Endodermal cell (in vitro differentiated cells): ENCODE results near the gene TPGS2. TPM values are rescaled to one million over a fixed set of nuclear protein-coding genes. Genes with fewer than 3 reads are reported as not detected.

Experiments
- DNase-seq: peaks from one replicate; pipeline ENCODE4 v3.0.0-alpha.2; 2017
- H3K27ac ChIP-seq: 2 replicates; pipeline ENCODE4 v1.5.1; 2013; ENCODE audit warnings: mild to moderate bottlenecking, low read depth, low read length, moderate library complexity
- H3K27me3 ChIP-seq: 2 replicates; pipeline ENCODE4 v1.6.1; 2013; ENCODE audit warnings: mild to moderate bottlenecking, low read length, moderate library complexity; ENCODE audit not compliant: insufficient read depth, control insufficient read depth, poor library complexity, severe bottlenecking
- H3K36me3 ChIP-seq: 2 replicates; pipeline ENCODE4 v1.7.0; 2013; ENCODE audit warnings: mild to moderate bottlenecking, low read length, moderate library complexity; ENCODE audit not compliant: control insufficient read depth, insufficient read depth
- H3K4me1 ChIP-seq: one replicate; pipeline ENCODE4 v1.7.0; 2013; ENCODE audit warnings: low read length; ENCODE audit not compliant: control insufficient read depth, insufficient read depth
- H3K4me3 ChIP-seq: 2 replicates; pipeline ENCODE4 v1.5.1; 2013; ENCODE audit warnings: mild to moderate bottlenecking, low read length, moderate library complexity
- H3K9ac ChIP-seq: 2 replicates; pipeline ENCODE4 v1.6.1; 2013; ENCODE audit warnings: mild to moderate bottlenecking, low read length, moderate library complexity; ENCODE audit not compliant: poor library complexity, severe bottlenecking; ENCODE audit errors: extremely low read depth
- H3K9me3 ChIP-seq: 2 replicates; pipeline ENCODE4 v1.6.1; 2013; ENCODE audit warnings: mild to moderate bottlenecking, low read length, moderate library complexity; ENCODE audit not compliant: control insufficient read depth
- H3K27ac Mint-ChIP-seq: 2 replicates; pipeline ENCODE4 v1.8.0; 2020; ENCODE audit warnings: mixed read lengths
- H3K27me3 Mint-ChIP-seq: 2 replicates; pipeline ENCODE4 v1.8.0; 2021; ENCODE audit warnings: mild to moderate bottlenecking, mixed read lengths; ENCODE audit not compliant: insufficient read depth
- H3K36me3 Mint-ChIP-seq: 2 replicates; pipeline ENCODE4 v1.8.0; 2020; ENCODE audit warnings: low read depth, mixed read lengths
- H3K4me1 Mint-ChIP-seq: 2 replicates; pipeline ENCODE4 v1.8.0; 2020; ENCODE audit warnings: mixed read lengths
- H3K4me3 Mint-ChIP-seq: 2 replicates; pipeline ENCODE4 v1.8.0; 2020; ENCODE audit warnings: mild to moderate bottlenecking, moderate library complexity, mixed read lengths
- H3K9me3 Mint-ChIP-seq: 2 replicates; pipeline ENCODE4 v1.8.0; 2020; ENCODE audit warnings: mild to moderate bottlenecking, mixed read lengths
- CTCF ChIP-seq: fragments of 200-600 bp; sonication (generic); conservative IDR thresholded peaks from 2 replicates; pipeline ENCODE4 v1.5.0; 2021; ENCODE audit warnings: antibody characterized with exemption, mild to moderate bottlenecking
- WGBS, 2 experiments: methylation state at CpG; one replicate each; pipeline versions ENCODE4 v1.1.5 to v1.1.7; 2013; ENCODE audit warnings: missing lambda C conversion rate in 2 of 2, mixed read lengths in 1 of 2; ENCODE audit not compliant: insufficient coverage in 1 of 2, insufficient read length in 1 of 2; 5-methylcytosine and 5-hydroxymethylcytosine counted together
- total RNA-seq, 2 donors: library from RNA; stranded (reverse); fragmentation: NEBNext Ultra II Directional in 1 of 2; extraction: Animal tissue kit (Norgen Biotek cat#: 25700) in 1 of 2; gene quantifications; 2 replicates in 1 of 2; 3 replicates in 1 of 2; pipeline ENCODE4 v1.2.1, GENCODE V29; 2021

TPGS2 gene
- total RNA-seq, 2 donors from 2014 or later, result 117 to 128 TPM

- 86 to 92% methylated on average over 4 of the region's 4 CpGs for WGBS, 2 experiments
- Histone ChIP-seq H3K4me3 (no peak overlapping the region), H3K27me3 (no peaks in the 10 kb centered on the region), H3K9me3 (no peaks in the 10 kb centered on the region), H3K27ac (peak overlapping the region; percentile 16), H3K9ac (no peak overlapping the region), H3K4me1 (no peaks in the 10 kb centered on the region), H3K36me3 (no peaks in the 10 kb centered on the region)
- Mint-ChIP-seq H3K27me3 (no peaks in the 10 kb centered on the region), H3K4me3 (no peak overlapping the region), H3K27ac (no peak overlapping the region), H3K9me3 (no peaks in the 10 kb centered on the region), H3K36me3 (no peaks in the 10 kb centered on the region), H3K4me1 (no peaks in the 10 kb centered on the region)
- TF ChIP-seq CTCF, result no peak
- DNase-seq, result no peak
Observed at GRCh38 chr18:36771245-36771644, 57.6 kb downstream of the TPGS2 start.

- no peak overlapping the region for H3K4me3 ChIP-seq
- 87 to 89% methylated on average over 1 to 3 of the region's 3 CpGs for WGBS, 2 experiments
- no peaks in the 10 kb centered on the region for H3K27me3 ChIP-seq
- Mint-ChIP-seq H3K27me3 (no peaks in the 10 kb centered on the region), H3K4me3 (no peak overlapping the region), H3K36me3 (no peaks in the 10 kb centered on the region), H3K27ac (no peak overlapping the region), H3K9me3 (no peaks in the 10 kb centered on the region), H3K4me1 (no peaks in the 10 kb centered on the region)
- no peak for DNase-seq
- no peak overlapping the region for H3K27ac ChIP-seq
- no peaks in the 10 kb centered on the region for H3K36me3 ChIP-seq
- H3K4me1 ChIP-seq, result no peaks in the 10 kb centered on the region
- no peak for TF ChIP-seq CTCF
- H3K9ac ChIP-seq, result no peak overlapping the region
- no peaks in the 10 kb centered on the region for H3K9me3 ChIP-seq
Observed at GRCh38 chr18:36770315-36770946, 58.4 kb downstream of the TPGS2 start.

GRCh38 chr18:36769611-36770314 is 59.0 kb downstream of the TPGS2 start:
- peak; percentile 90 for DNase-seq
- H3K36me3 Mint-ChIP-seq, result no peaks in the 10 kb centered on the region
- no peaks in the 10 kb centered on the region for H3K36me3 ChIP-seq
- H3K4me3 Mint-ChIP-seq, result no peak overlapping the region
- H3K9me3 ChIP-seq, result no peaks in the 10 kb centered on the region
- no peak overlapping the region for H3K4me3 ChIP-seq
- H3K27ac Mint-ChIP-seq, result no peak overlapping the region
- no peaks in the 10 kb centered on the region for H3K4me1 Mint-ChIP-seq
- no peaks in the 10 kb centered on the region for H3K27me3 Mint-ChIP-seq
- no peaks in the 10 kb centered on the region for H3K4me1 ChIP-seq
- no peaks in the 10 kb centered on the region for H3K27me3 ChIP-seq
- no peak overlapping the region for H3K9ac ChIP-seq
- WGBS, 2 experiments, result 70 to 100% methylated on average over 3 to 6 of the region's 6 CpGs
- H3K9me3 Mint-ChIP-seq, result no peaks in the 10 kb centered on the region
- no peak overlapping the region for H3K27ac ChIP-seq
- TF ChIP-seq CTCF, result peak; percentile 90
